Body of pancreas (tissue), 4 donors: ENCODE data around the gene SMC5.

ENCODE experiments used
- CTCF ChIP-seq, 7 experiments: fragments of 450-650 bp in 4 of 7; fragments of 200-600 bp in 3 of 7; sonication (generic) in 3 of 7; IDR thresholded peaks; one replicate each; pipeline ENCODE4 v1.5.1; 2016 to 2019; ENCODE audit warnings: antibody characterized with exemption in 7 of 7
- POLR2A ChIP-seq, 3 donors: fragments of 450-650 bp; IDR thresholded peaks; one replicate each; pipeline ENCODE4 v1.6.1; 2016; ENCODE audit warnings: antibody characterized with exemption in 3 of 3, mild to moderate bottlenecking in 2 of 3

DNA sequence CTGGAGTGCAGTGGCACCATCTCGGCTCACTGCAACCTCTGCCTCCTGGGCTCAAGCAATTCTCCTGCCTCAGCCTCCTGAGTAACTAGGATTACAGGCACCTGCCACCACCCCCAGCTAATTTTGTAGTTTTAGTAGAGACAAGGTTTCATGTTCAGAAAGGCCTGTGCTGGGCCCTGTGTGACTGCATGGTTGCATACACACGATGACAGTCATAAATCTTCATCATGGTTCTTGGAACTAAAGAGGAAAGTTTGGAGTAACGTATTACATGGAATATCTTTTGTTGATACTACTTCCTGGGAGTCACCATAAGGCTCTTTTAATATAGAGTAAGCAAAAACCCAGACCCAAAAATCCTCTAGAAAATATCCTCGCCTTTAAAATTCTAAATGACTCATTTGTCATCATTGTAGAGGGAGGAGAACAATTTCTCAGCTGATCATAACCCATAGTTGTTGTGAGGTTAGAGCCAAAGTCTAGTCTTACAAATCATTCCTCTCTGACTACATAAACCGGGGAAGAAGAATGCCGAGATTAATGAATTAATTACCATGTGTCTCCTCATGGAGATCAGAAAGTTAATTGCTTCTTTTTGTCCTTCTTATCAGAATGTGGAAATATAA, 108.6 kb downstream of the SMC5 start:
- TF ChIP-seq CTCF (IDR thresholded peaks at IDR 0.05) (no peak), POLR2A (IDR thresholded peaks at IDR 0.05) (no peak)
